Sigmoid colon (tissue), 4 donors: ENCODE data around the gene GPR151.

ENCODE experiments used
- POLR2A ChIP-seq, 2 donors: fragments of 450-650 bp; IDR thresholded peaks; one replicate each; pipeline ENCODE4 v1.6.1; 2016; ENCODE audit warnings: antibody characterized with exemption in 2 of 2, mild to moderate bottlenecking in 2 of 2, moderate library complexity in 2 of 2
- POLR2AphosphoS5 ChIP-seq, 4 donors: sonication (generic); formaldehyde crosslinking; IDR thresholded peaks; one replicate each; pipeline ENCODE4 v1.6.1; 2017; ENCODE audit warnings: antibody characterized with exemption in 4 of 4

DNA sequence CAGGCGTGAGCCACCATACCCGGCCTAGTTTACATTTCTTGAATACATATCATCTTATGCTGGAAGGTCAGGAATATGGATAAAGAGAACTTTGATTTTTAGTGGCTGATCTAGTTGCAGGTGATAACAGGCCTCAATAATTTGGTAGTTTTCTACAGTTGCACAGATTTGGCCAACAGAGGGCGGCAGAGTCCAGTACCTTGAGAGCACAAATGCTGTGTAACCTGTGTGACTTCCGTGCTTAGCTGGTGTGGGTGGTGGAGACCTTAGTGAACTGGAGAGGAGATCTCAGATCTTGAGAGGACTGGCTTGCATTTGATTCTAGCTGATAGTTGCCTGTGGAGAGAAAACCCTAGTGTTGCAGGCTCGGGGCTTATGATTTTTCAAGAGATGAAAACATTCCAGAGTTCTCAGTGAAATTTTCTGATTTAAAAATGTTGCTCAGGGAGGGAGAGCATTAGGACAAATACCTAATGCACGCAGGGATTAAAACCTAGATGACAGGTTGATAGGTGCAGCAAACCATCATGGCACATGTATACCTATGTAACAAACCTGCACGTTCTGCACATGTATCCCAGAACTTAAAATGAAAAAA is 17.4 kb upstream of the GPR151 start:
- TF ChIP-seq POLR2A (IDR thresholded peaks at IDR 0.05) (no peak), POLR2AphosphoS5 (IDR thresholded peaks at IDR 0.05) (no peak)
